ENCODE data around the gene RSPRY1. TPM values are rescaled to one million over a fixed set of nuclear protein-coding genes. Genes with fewer than 3 reads are reported as not detected.

The RSPRY1 gene
- total and polyA plus RNA-seq, 2 of the 8 experiments (the other 6 are each of a cell fraction or from before 2014, with no cell fraction given), result 11.5 to 32.5 TPM

GRCh38 chr16:57192146-57192545, 6.0 kb downstream of the RSPRY1 start:
- no peak overlapping the region for H3K56ac ChIP-seq (replicated peaks; ENCODE audit: insufficient read length, low read depth, low read length)
- H3K79me2 ChIP-seq (ENCODE audit: control insufficient read depth in 1 of 2, insufficient read depth in 2 of 2, low read length in 2 of 2), result peaks cover 2 to 87% of the 10 kb centered on the region in 2 experiments
- no peak overlapping the region for H2BK120ac ChIP-seq (replicated peaks; ENCODE audit: low read depth, low read length)
- no peak overlapping the region for H4K8ac ChIP-seq (ENCODE audit: extremely low read depth, insufficient read depth, low read length)
- H3K4me1 ChIP-seq (replicated peaks in 1 of 4; ENCODE audit: control insufficient read depth in 3 of 4, insufficient read depth in 4 of 4, low read length in 3 of 4), result peaks cover 0 to 5% (median 2%) of the 10 kb centered on the region in 4 experiments; a peak in 2 of 7 replicates
- peaks cover 1% of the 10 kb centered on the region for H3K79me1 ChIP-seq (ENCODE audit: low read depth, low read length)
- POLR2A ChIA-PET (ENCODE audit: partially characterized antibody), result no interaction called here
- no peak overlapping the region for H2BK12ac ChIP-seq (ENCODE audit: low read depth, low read length)
- H3K9ac ChIP-seq (replicated peaks in 1 of 4; ENCODE audit: extremely low read depth in 1 of 4, low read depth in 3 of 4, low read length in 3 of 4), result no peak overlapping the region
- no peak overlapping the region for H3K23ac ChIP-seq (ENCODE audit: insufficient read length)
- no peaks in the 10 kb centered on the region for H4K20me1 ChIP-seq (replicated peaks in 1 of 2; ENCODE audit: control insufficient read depth in 1 of 2, insufficient read depth in 2 of 2, low read length in 2 of 2)
- no peak overlapping the region for H2AK5ac ChIP-seq (ENCODE audit: low read depth, low read length)
- 92% methylated on average over 3 of the region's 3 CpGs; no CpG with 5 or more reads in 1 of the 2 experiments for WGBS, 2 experiments (ENCODE audit: extremely low coverage in 1 of 2, insufficient coverage in 1 of 2, insufficient read length in 1 of 2, insufficient replicate concordance in 2 of 2, low coverage in 1 of 2, low lambda C conversion rate in 2 of 2, missing lambda C conversion rate in 1 of 2)
- H2AFZ ChIP-seq (ENCODE audit: low read length), result no peak overlapping the region
- no peak overlapping the region for H4K91ac ChIP-seq (replicated peaks; ENCODE audit: insufficient read length, low read length)
- H2BK15ac ChIP-seq (ENCODE audit: low read length), result no peak overlapping the region
- H3K18ac ChIP-seq (ENCODE audit: extremely low read depth, low read length), result no peak overlapping the region
- no peaks in the 10 kb centered on the region for H3K36me3 ChIP-seq (ENCODE audit: control insufficient read depth in 2 of 4, insufficient read depth in 4 of 4, low read length in 3 of 4)
- DNase-seq (ENCODE audit: low read depth in 1 of 2, low spot score in 2 of 2) (no peak), FAIRE-seq (no peak)
- H3K27me3 ChIP-seq (replicated peaks in 1 of 4; ENCODE audit: control insufficient read depth in 3 of 4, extremely low read depth in 1 of 4, insufficient read depth in 3 of 4, low read length in 3 of 4), result no peaks in the 10 kb centered on the region
- no peaks in the 10 kb centered on the region for H3K9me3 ChIP-seq (ENCODE audit: insufficient read depth in 2 of 2, low read depth in 1 of 2, low read length in 1 of 2)
- no peak overlapping the region for H4K5ac ChIP-seq (ENCODE audit: insufficient read length, low read depth, low read length)
- H3K4me3 ChIP-seq (ENCODE audit: extremely low read depth in 1 of 4, insufficient read depth in 2 of 4, low read depth in 3 of 4, low read length in 4 of 4), result no peak overlapping the region
- no peak overlapping the region for H3K14ac ChIP-seq (ENCODE audit: insufficient read length)
- peaks cover 3% of the 10 kb centered on the region for H3K23me2 ChIP-seq (ENCODE audit: low read depth, low read length)
- H2BK5ac ChIP-seq (ENCODE audit: low read depth, low read length), result no peak overlapping the region
- no peak overlapping the region for H3K27ac ChIP-seq (ENCODE audit: low read depth, low read length)
- no peak overlapping the region for H3K4ac ChIP-seq (replicated peaks; ENCODE audit: insufficient read length, low read depth, low read length)
- CTCF ChIA-PET (ENCODE audit: partially characterized antibody), result interaction anchor here (0.7 to 1.2 kb wide), 2 partner anchors 40 to 44 kb away, joined by 3 read pairs; no protein-coding TSS in a partner anchor
- H3K4me2 ChIP-seq (ENCODE audit: insufficient read depth in 1 of 2, low read depth in 2 of 2, low read length in 2 of 2), result no peak overlapping the region
- H2BK20ac ChIP-seq (ENCODE audit: low read length), result no peak overlapping the region
- TF ChIP-seq KDM1A (IDR thresholded peaks at IDR 0.05; ENCODE audit: borderline replicate concordance, low read length) (no peak), SP4 (IDR thresholded peaks at IDR 0.05; ENCODE audit: low read length) (no peak), RAD21 (IDR thresholded peaks at IDR 0.05 in 1 of 2, conservative IDR thresholded peaks at IDR 0.05 in 1 of 2; ENCODE audit: low read depth in 2 of 2, low read length in 2 of 2) (no peak), RBBP5 (IDR thresholded peaks at IDR 0.05; ENCODE audit: borderline replicate concordance, low read depth, low read length) (no peak), CTCF (IDR thresholded peaks at IDR 0.05; ENCODE audit: control extremely low read depth in 1 of 3, insufficient read depth in 1 of 3, low read depth in 1 of 3, low read length in 3 of 3) (no peak), SUZ12 (IDR thresholded peaks at IDR 0.05; ENCODE audit: low read length) (no peak), BRCA1 (IDR thresholded peaks at IDR 0.05; ENCODE audit: low read depth, low read length) (no peak), EZH2 (IDR thresholded peaks at IDR 0.05; ENCODE audit: low read depth, low read length, severe bottlenecking) (no peak)
- TF ChIP-seq, protein P1, sequence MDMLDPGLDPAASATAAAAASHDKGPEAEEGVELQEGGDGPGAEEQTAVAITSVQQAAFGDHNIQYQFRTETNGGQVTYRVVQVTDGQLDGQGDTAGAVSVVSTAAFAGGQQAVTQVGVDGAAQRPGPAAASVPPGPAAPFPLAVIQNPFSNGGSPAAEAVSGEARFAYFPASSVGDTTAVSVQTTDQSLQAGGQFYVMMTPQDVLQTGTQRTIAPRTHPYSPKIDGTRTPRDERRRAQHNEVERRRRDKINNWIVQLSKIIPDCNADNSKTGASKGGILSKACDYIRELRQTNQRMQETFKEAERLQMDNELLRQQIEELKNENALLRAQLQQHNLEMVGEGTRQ (IDR thresholded peaks at IDR 0.05; ENCODE audit: low read length), result no peak

Data from H1 (cell line).